Mesendoderm (in vitro differentiated cells): Measurements from ENCODE around the gene ALPL.
A peak's percentile ranks its signal among the peaks of the same experiment; 100 is the strongest.

Experiments used
- DNase-seq: peaks from one replicate; pipeline ENCODE4 v3.0.0; 2013
- H2AK5ac ChIP-seq: 2 replicates; pipeline ENCODE4 v1.6.1; 2013; ENCODE audit warnings: low read length, inconsistent platforms
- H2BK120ac ChIP-seq: 2 replicates; pipeline ENCODE4 v1.6.1; 2013; ENCODE audit warnings: low read depth, mild to moderate bottlenecking, low read length, moderate library complexity, mixed read lengths
- H2BK15ac ChIP-seq: replicated peaks from 2 replicates; pipeline ENCODE4 v1.6.1; 2013; ENCODE audit warnings: low read depth, mild to moderate bottlenecking, moderate library complexity
- H2BK5ac ChIP-seq: 2 replicates; pipeline ENCODE4 v1.6.1; 2013; ENCODE audit warnings: low read length, inconsistent platforms
- H3K18ac ChIP-seq: 2 replicates; pipeline ENCODE4 v1.6.1; 2013; ENCODE audit warnings: mild to moderate bottlenecking, low read length, mixed read lengths
- H3K23ac ChIP-seq: one replicate; pipeline ENCODE4 v1.6.1; 2013; ENCODE audit warnings: low read length
- H3K27ac ChIP-seq: 2 replicates; pipeline ENCODE4 v1.5.1; 2013; ENCODE audit warnings: low read depth, mild to moderate bottlenecking, inconsistent platforms, low read length, moderate library complexity
- H3K27me3 ChIP-seq: 2 replicates; pipeline ENCODE4 v1.6.1; 2013; ENCODE audit warnings: low read length, control low read depth, mild to moderate bottlenecking, inconsistent platforms; ENCODE audit not compliant: insufficient read depth, poor library complexity
- H3K36me3 ChIP-seq: 2 replicates; pipeline ENCODE4 v1.6.1; 2013; ENCODE audit warnings: low read length, inconsistent platforms; ENCODE audit not compliant: control insufficient read depth, insufficient read depth
- H3K4ac ChIP-seq: one replicate; pipeline ENCODE4 v1.6.1; 2013; ENCODE audit warnings: low read depth, mild to moderate bottlenecking, low read length, moderate library complexity
- H3K4me1 ChIP-seq: 2 replicates; pipeline ENCODE4 v1.6.1; 2013; ENCODE audit warnings: low read depth, low read length, inconsistent platforms; ENCODE audit not compliant: control insufficient read depth
- H3K4me2 ChIP-seq: 2 replicates; pipeline ENCODE4 v1.6.1; 2013; ENCODE audit warnings: low read length
- H3K4me3 ChIP-seq: 2 replicates; pipeline ENCODE4 v1.5.1; 2013; ENCODE audit warnings: mild to moderate bottlenecking, low read length
- H3K56ac ChIP-seq: one replicate; pipeline ENCODE4 v1.6.1; 2013; ENCODE audit warnings: low read length
- H3K79me1 ChIP-seq: 2 replicates; pipeline ENCODE4 v1.6.1; 2013; ENCODE audit warnings: low read length, inconsistent platforms
- H3K79me2 ChIP-seq: 2 replicates; pipeline ENCODE4 v1.6.1; 2013; ENCODE audit warnings: mild to moderate bottlenecking, low read length; ENCODE audit not compliant: control insufficient read depth, insufficient read depth
- H3K9ac ChIP-seq: 2 replicates; pipeline ENCODE4 v1.6.1; 2013; ENCODE audit warnings: low read length, inconsistent platforms
- H4K5ac ChIP-seq: one replicate; pipeline ENCODE4 v1.6.1; 2013; ENCODE audit warnings: low read length
- H4K8ac ChIP-seq: one replicate; pipeline ENCODE4 v1.6.1; 2013; ENCODE audit warnings: low read depth, mild to moderate bottlenecking, control low read depth, low read length, moderate library complexity
- WGBS: extraction: QIAGEN DNeasy Blood & Tissue Kit; methylation state at CpG from one replicate; pipeline ENCODE4 v1.1.7; 2013; ENCODE audit warnings: low lambda C conversion rate, missing lambda C conversion rate; ENCODE audit not compliant: insufficient coverage; ENCODE audit errors: extremely low coverage; 5-methylcytosine and 5-hydroxymethylcytosine counted together

Gene ALPL

DNA sequence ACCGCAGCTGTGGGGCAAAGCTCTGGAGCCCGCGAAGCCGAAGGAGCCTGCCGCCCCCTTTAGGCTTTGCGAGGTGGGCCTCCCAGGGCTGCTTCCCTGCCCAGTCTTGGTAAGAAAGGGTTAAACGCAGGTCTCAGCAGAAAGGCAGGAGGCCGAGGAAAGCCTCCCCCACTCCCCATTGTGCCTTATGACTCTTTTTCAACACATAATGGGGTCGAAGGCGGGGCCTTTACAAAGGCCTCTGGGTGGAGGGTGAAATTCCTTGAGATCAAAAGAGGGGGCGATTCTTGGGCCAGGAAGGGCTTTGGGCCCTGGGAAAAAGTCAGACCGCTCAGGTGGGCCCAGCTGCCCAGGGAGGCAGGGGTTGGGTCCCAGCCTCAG, 880 bp downstream of the ALPL start:
- no peak overlapping the region for H2BK15ac ChIP-seq
- peak overlapping the region; percentile 94 for H3K56ac ChIP-seq
- peak overlapping the region; percentile 97 for H3K4me2 ChIP-seq
- H3K27ac ChIP-seq = no peak overlapping the region
- no peak overlapping the region for H2BK120ac ChIP-seq
- peak overlapping the region; percentile 46 for H3K4ac ChIP-seq
- no peaks in the 10 kb centered on the region for H3K27me3 ChIP-seq
- H3K79me2 ChIP-seq = peaks cover 31% of the 10 kb centered on the region
- no CpG with 5 or more reads among the region's 12 CpGs for WGBS
- H3K9ac ChIP-seq = peak overlapping the region; percentile 90
- H3K4me3 ChIP-seq = peak overlapping the region; percentile 75
- H3K18ac ChIP-seq = peak overlapping the region; percentile 19
- H3K79me1 ChIP-seq = peaks cover 26% of the 10 kb centered on the region
- no peak overlapping the region for H4K5ac ChIP-seq
- no peak overlapping the region for H2BK5ac ChIP-seq
- no peak overlapping the region for H4K8ac ChIP-seq
- no peaks in the 10 kb centered on the region for H3K36me3 ChIP-seq
- peaks cover 10% of the 10 kb centered on the region for H3K4me1 ChIP-seq
- H3K23ac ChIP-seq = no peak overlapping the region
- no peak overlapping the region for H2AK5ac ChIP-seq
- DNase-seq = peak; percentile 93

DNA sequence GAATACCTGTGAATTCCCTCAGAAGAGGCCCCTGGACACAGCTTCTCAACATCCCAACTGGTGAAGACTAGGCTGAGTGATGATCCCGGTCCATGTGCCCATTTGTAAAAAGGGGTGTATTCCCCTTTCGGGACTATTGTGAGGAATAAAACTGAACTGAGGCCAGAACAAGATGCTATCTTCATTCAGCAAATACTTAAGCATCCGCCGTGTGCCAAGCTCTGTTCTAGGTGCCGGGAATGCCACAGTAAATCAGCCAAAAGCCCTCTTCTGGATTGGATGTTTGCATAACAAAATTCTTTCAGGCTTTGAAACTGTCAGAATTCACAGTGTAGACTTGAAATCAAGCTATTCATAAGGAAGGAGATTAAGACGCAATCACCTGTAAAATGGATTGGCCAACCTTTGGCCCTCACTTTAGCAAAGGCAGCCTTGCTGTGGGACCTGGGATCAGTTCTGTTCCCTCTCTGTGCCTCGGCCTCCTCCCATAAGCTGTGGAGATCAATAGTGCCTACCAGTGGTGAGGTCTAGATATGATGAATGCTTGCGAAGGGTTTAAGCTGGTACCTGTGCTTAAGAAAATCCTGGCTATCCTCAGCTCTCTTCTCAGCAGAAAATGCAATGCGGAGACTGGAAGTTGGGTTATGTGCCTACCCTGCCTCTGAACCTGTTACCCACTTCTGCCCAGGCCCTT, 1.8 kb downstream of the ALPL start:
- H2BK15ac ChIP-seq = no peak overlapping the region
- peak overlapping the region; percentile 20 for H2AK5ac ChIP-seq
- no peak overlapping the region for H2BK5ac ChIP-seq
- H3K79me2 ChIP-seq = peaks cover 31% of the 10 kb centered on the region
- no peak overlapping the region for H4K5ac ChIP-seq
- H3K27ac ChIP-seq = no peak overlapping the region
- no peak overlapping the region for H3K18ac ChIP-seq
- peak overlapping the region; percentile 90 for H3K9ac ChIP-seq
- no CpG with 5 or more reads among the region's 9 CpGs for WGBS
- no peak overlapping the region for H3K4me3 ChIP-seq
- H2BK120ac ChIP-seq = no peak overlapping the region
- no peak overlapping the region for H4K8ac ChIP-seq
- peak; percentile 56 for DNase-seq
- H3K4ac ChIP-seq = no peak overlapping the region
- H3K36me3 ChIP-seq = no peaks in the 10 kb centered on the region
- peaks cover 26% of the 10 kb centered on the region for H3K79me1 ChIP-seq
- H3K27me3 ChIP-seq = no peaks in the 10 kb centered on the region
- no peak overlapping the region for H3K23ac ChIP-seq
- H3K4me2 ChIP-seq = peak overlapping the region; percentile 97
- peak overlapping the region; percentile 86 for H3K56ac ChIP-seq
- peaks cover 10% of the 10 kb centered on the region for H3K4me1 ChIP-seq

DNA sequence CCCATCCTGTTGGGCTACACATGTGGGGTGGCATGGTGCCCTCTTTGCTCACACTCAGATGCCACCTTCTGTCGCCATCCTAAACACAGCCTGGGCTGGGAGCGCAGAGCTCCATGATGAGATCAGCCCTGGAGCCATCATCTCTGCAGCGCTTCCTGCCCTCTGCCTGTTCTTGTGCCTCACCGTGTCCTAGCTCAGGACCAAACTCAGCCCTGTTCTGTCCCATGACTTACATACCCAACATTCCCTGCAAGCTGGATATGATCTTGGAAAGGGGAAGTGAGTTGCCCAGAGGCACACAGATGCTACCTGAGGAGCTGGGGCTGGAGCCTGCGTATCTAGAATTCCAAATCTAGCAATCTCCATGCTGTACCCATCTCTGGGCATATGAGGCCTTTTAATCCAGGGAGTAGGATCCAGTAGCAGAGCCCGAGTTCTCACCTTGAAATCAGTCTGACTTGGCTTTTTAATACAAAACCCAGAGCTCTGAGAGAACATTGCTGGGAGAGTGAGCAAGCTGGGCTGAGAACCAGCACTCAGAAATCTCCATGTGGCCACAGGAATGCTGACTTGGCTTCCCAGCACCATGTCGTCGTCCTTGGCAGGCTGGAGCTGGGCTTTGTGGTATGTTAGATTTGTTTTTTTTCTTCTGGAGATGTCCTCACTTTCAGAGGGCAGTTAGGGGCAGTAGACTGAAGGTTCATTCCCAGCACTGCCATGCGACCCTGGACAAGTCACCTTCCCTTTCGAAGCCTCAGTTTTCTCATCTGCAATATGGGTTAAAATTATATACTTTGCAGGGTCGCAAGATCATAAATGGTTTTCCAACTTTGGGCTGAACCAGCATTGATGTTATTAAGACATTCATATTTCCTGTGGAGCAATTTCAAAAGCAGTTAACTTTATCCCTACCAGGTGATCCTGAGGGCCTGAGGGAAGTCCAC, 2.6 kb downstream of the ALPL start:
- no peak overlapping the region for H4K5ac ChIP-seq
- H3K18ac ChIP-seq = no peak overlapping the region
- no peak overlapping the region for H2BK120ac ChIP-seq
- no peak overlapping the region for H3K4me3 ChIP-seq
- H3K4ac ChIP-seq = no peak overlapping the region
- peak overlapping the region; percentile 17 for H3K56ac ChIP-seq
- no peak overlapping the region for H2BK5ac ChIP-seq
- H3K27ac ChIP-seq = no peak overlapping the region
- peaks cover 31% of the 10 kb centered on the region for H3K79me1 ChIP-seq
- H2BK15ac ChIP-seq = no peak overlapping the region
- peaks cover 10% of the 10 kb centered on the region for H3K4me1 ChIP-seq
- no peaks in the 10 kb centered on the region for H3K27me3 ChIP-seq
- peaks cover 31% of the 10 kb centered on the region for H3K79me2 ChIP-seq
- no peak overlapping the region for H4K8ac ChIP-seq
- H2AK5ac ChIP-seq = peak overlapping the region; percentile 20
- no peak overlapping the region for H3K9ac ChIP-seq
- H3K4me2 ChIP-seq = no peak overlapping the region
- no peaks in the 10 kb centered on the region for H3K36me3 ChIP-seq
- peak; percentile 61 for DNase-seq
- no peak overlapping the region for H3K23ac ChIP-seq
- WGBS = no CpG with 5 or more reads among the region's 11 CpGs

DNA sequence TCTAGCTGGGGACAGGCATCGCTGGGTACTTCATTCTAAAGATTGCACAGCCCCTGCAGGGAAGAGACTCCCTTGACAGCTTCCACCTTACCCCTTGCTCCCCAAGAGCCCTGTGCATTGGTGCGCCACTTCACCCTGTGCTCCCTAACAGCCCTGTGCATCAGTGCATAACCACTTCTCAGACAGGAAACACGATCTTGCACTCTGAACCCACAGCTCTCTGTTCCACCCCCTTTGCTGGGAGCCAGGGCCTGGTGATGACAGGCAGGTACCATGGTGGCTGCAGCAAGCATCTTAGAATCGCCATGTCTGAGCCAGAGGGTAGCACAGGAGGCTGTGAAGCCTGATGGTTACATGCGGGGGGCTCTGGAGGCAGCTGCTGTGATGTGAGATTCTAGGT, 5.0 kb downstream of the ALPL start:
- Histone ChIP-seq H2BK120ac (no peak overlapping the region), H3K23ac (no peak overlapping the region), H3K18ac (no peak overlapping the region), H3K36me3 (no peaks in the 10 kb centered on the region), H3K9ac (no peak overlapping the region), H3K56ac (no peak overlapping the region), H3K27ac (no peak overlapping the region), H2BK5ac (no peak overlapping the region), H3K4me2 (no peak overlapping the region), H2BK15ac (no peak overlapping the region), H3K4me1 (peaks cover 7% of the 10 kb centered on the region), H3K4me3 (no peak overlapping the region), H3K4ac (no peak overlapping the region), H3K27me3 (no peaks in the 10 kb centered on the region), H3K79me2 (peaks cover 34% of the 10 kb centered on the region), H4K8ac (no peak overlapping the region), H2AK5ac (no peak overlapping the region), H3K79me1 (peaks cover 39% of the 10 kb centered on the region), H4K5ac (no peak overlapping the region)
- DNase-seq = no peak
- WGBS = no CpG with 5 or more reads among the region's 5 CpGs

DNA sequence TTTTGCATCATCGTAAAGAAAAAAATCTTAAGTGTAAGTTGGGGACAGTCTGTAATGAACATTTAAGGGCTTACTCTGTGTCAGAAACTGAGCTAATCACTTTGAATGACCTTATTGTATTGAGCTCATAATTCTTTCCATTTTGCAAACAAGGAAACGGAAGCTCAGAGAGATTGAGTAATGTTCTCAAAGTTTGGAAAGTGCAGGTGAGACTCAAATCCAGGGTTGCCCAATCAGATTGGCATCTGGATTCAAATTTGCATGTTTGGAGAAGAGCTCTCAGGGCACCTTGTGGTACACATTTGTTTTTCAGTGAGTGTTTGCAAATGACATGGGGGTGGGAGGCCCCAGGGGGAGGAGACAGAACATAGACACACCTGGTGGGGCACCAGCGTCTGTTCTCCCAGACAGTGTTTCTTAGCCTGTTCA, 8.0 kb downstream of the ALPL start:
- H2AK5ac ChIP-seq = no peak overlapping the region
- no CpG with 5 or more reads among the region's 3 CpGs for WGBS

More for the DNA sequence above, 8.0 kb downstream of the ALPL start:
- no peak for DNase-seq
- no peak overlapping the region for H2BK120ac ChIP-seq
- H2BK5ac ChIP-seq = no peak overlapping the region
- peaks cover 19% of the 10 kb centered on the region for H3K79me2 ChIP-seq
- no peak overlapping the region for H2BK15ac ChIP-seq
- H4K5ac ChIP-seq = no peak overlapping the region
- H3K4me2 ChIP-seq = no peak overlapping the region
- no peaks in the 10 kb centered on the region for H3K27me3 ChIP-seq
- peaks cover 32% of the 10 kb centered on the region for H3K79me1 ChIP-seq
- H3K9ac ChIP-seq = no peak overlapping the region
- no peak overlapping the region for H3K27ac ChIP-seq
- no peak overlapping the region for H3K4ac ChIP-seq
- no peaks in the 10 kb centered on the region for H3K4me1 ChIP-seq
- H3K4me3 ChIP-seq = no peak overlapping the region
- H3K18ac ChIP-seq = no peak overlapping the region
- H4K8ac ChIP-seq = no peak overlapping the region
- no peak overlapping the region for H3K56ac ChIP-seq
- no peaks in the 10 kb centered on the region for H3K36me3 ChIP-seq
- no peak overlapping the region for H3K23ac ChIP-seq
